Occipital lobe (tissue), 2 donors: Measurements from ENCODE around the gene TBPL2. TPM values are rescaled to one million over a fixed set of nuclear protein-coding genes. Genes with fewer than 3 reads are reported as not detected.
"Not testable (repeated sequence)": the region's sequence is repeated elsewhere in the genome, so short reads cannot be mapped to it uniquely, and the experiment has no call there.

ENCODE experiments used
- DNase-seq: peaks from one replicate; lab custom pipeline; 2025; lab: John Stamatoyannopoulos, UW
- total RNA-seq: library from RNA; depleted of rRNA; stranded (reverse); fragments of >200 nt; gene quantifications from one replicate; pipeline ENCODE4 v1.2.3, GENCODE V29; 2014

The TBPL2 gene
- total RNA-seq, 1 donor from 2014 or later: not detected

DNA sequence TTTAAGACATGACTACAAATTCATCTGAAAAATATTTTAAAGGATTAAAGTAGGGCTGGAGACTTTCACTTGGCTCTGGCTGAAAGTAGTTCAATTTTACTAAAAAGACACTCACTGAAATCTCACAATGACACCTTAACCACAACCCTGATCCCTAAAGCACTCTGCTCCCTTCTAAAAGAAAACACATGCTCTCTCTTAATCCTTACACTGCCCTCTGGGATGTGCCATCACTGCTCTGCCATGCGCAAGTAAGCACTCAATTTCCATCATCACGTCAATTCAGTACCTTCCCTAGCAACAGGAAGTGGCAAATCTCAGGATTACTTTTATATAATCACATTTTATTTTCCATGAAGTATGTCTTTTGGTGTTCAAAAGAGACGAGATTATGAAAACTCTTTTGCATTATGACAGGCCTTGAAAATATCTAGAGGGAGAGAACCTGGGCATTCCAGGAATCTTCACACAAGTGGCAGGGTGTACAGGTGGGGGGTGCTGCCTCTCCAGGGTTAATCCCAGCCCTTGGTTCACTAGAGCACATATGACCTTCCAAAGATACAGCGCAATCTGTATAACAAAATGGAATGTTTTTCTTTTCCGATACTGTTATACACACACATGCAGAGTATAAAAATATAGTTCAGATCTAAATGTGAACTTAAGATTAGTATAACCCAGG lies 36.1 kb downstream of the TBPL2 start:
- DNase-seq: no peak

- no peak for DNase-seq
These were observed 38.7 kb downstream of the TBPL2 start for GRCh38 chr14:55401751-55402150.

GRCh38 chr14:55399852-55400251 lies 40.6 kb downstream of the TBPL2 start:
- no peak for DNase-seq

DNA sequence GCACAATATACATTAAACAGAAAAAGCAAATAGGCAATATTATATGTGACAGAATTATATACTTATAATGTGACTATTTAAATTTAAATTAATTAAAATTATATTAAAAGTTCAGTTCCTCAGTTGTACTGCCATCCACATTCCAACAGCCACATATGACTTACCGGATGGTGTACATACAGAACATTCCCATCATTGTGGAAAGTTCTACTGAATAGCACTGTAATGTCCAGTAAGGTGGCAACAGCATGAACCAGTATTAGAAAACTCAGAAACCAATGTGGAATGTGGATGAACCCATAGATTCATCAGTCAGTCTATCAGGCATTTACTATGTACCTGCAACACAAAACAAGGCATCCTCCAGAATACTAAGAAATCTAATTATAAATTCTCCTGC lies 41.2 kb downstream of the TBPL2 start:
- DNase-seq: no peak

GRCh38 chr14:55398679-55399078 lies 41.7 kb downstream of the TBPL2 start:
- DNase-seq: no peak

GRCh38 chr14:55389330-55389729 lies 51.1 kb downstream of the TBPL2 start:
- no peak for DNase-seq

- DNase-seq: no peak
These were observed 52.3 kb downstream of the TBPL2 start for GRCh38 chr14:55388160-55388559.

DNA sequence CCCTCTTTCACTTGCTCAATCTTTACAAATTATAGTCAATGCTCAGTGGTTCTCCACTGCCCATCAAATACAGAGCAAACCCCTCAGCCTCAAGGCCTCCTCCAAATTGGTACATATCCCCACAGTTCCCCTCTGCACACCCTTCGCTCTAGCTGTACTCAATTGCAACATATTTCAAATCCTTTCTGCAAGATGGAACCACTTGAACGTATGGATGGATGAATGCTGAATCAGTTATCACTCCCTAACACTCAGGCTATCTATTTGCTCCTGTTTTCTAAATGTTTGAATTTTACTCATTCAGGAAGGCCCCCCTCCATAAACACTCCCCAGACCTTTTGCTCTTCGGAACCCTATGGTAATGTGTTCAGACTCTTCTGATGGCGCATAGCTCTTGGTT lies 53.3 kb downstream of the TBPL2 start:
- DNase-seq: no peak

DNA sequence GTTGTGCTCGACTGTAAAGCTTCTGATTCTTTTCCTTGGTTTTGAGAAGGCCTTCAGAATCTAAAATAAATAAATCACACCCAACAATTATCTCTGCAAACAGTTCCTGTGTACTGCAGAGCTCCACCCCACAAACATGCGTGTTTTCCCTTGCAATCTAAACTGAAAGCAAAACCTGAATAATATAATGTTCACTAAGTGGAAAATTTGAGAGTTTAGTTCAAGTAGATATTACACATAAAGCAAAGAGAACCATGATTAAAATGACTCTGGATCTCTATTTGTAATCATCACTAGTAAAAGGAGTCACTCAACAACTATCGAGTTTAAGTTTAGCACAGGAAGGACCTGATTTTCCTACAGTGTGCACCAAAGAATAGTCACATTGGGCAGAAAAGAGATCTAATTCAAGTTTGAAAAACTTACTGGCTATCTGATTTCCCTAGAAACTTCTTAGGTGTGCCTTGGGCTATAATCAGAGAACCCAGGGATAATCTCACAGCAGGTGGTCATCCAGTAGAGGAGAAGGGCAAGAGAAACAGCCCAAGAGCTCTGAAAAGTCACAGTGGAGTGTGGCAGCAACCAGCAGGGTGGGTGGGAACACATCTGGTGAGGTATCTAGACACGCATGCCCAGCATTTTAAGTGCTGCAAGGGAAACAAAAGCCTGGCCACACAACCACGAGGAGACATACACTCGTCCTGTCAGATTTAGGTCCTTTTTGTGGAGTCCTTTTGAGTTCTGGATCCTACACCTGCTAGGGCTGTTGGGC lies 54.2 kb downstream of the TBPL2 start:
- DNase-seq: no peak

- no peak for DNase-seq
These were observed 55.9 kb downstream of the TBPL2 start for GRCh38 chr14:55384536-55384935.

- DNase-seq: no peak
These were observed 56.8 kb downstream of the TBPL2 start for GRCh38 chr14:55383541-55384140.

- DNase-seq: not testable (repeated sequence)
These were observed 57.4 kb downstream of the TBPL2 start for GRCh38 chr14:55383056-55383466.

DNA sequence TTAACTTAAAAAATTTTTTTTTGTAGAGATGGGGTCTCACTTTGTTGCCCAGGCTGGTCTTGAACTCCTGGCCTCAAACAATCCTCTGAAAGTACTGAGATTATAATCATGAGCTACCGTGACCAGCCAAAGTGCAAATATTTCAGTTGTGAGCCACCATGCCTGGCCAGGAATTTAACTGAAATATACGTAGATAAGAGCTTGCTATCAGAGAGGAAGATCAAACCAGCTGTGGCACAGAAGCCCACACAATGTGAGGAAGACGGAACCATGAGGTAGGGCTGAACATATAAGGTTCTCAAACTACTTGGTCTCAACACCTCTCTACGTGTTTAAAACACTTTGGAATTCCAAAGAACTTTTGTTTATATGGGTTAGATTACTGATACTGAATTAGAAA lies 57.9 kb downstream of the TBPL2 start:
- DNase-seq: no peak

DNA sequence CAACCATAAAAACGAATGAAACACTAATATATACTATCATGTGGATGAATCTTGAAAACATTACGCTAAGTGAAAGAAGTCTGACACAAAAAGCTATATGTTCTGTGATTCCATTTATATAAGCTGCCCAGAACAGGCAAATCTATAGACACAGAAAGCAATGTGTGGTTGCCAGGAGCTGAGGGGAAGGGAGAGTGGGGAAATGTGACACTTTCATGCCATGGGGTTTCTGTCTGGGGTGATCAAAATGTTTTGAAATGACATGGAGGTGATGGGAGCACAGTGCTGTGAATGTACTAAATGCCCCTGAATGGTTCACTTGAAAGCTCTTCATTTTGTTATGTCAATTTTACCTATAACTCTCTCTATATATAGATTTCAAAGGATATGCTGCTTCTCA lies 58.9 kb downstream of the TBPL2 start:
- no peak for DNase-seq

DNA sequence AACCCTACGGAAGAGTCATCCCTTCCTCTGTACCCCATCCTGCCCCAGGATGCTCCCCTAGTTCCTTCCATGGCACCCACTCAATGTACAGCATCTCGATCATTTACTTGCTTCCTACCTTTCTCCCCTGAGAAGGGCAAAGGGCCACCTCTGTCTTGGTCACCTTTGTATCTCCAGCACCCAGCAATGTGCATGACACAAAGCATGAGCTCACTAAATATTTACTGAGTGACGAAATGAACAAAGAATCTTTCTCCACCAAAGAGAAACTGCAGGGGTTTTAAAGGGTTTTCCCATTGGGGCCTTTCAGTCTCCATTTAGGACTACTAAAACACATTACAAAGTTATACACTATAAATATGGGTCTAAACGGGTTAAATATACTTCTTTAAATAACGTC lies 59.4 kb downstream of the TBPL2 start:
- DNase-seq: no peak

GRCh38 chr14:55377236-55377635 lies 63.2 kb downstream of the TBPL2 start:
- DNase-seq: no peak

- DNase-seq: no peak
These were observed 65.6 kb downstream of the TBPL2 start for GRCh38 chr14:55374771-55375170.

DNA sequence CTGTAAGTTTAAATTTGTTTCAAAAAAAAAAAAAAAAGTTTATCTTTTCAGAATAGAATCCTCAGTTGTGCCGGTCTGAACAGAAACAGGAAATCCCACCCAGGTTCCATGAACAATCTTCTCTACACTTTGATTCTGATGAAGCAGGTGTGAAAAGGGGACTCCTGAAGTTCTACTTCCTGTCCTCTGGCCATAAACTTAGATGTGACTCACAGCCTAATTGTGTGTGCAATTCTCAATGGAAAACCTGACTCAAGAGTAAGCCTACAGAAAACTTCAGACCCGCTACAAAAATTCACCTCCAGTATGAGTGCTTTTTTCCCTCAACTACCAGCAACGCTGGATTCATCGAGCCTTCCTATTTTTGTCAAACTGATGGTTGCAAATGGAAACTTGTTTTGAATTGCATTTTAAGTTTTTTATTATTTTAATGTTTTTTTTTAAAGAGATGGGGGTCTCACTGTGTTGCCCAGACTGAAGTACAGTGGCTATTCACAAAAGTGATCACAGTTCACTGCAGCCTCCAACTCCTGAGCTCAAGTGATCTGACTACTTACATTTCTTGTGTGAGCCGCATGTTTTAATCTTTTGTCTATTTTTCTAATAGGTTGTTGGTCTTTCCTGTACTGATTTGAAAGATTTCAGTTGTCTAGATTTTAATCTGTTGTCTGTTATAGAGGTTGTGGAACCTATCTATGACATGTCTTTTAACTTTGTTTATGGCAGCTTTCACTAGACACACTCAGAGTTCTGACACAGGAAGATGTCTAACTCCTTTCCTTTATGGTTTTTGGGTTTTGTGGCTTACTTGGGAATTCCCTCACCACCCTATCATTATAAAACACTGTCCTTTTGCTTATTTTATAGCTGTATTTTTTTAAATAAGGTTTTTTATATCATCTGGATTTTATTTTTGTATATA lies 66.4 kb downstream of the TBPL2 start:
- no peak for DNase-seq

DNA sequence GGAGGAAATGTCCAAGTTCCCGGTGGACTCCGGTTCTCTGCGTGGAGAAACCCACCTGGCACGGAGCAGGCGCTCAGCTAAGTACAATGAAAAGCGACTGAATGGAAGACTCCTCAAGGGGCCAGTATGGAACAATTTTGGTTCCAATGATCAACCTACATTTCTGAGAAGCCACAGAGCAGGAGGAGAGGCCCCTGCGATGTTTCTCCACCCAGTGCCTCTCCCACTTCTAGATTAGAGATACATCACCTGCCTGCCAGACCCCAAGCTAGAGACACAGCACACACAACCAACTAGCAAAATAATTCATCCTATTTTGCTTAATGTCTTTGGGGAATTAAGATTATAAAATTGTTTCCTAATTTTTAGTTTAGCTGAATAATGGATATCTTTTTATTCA lies 67.6 kb downstream of the TBPL2 start:
- no peak for DNase-seq

GRCh38 chr14:55372423-55372822 lies 68.0 kb downstream of the TBPL2 start:
- no peak for DNase-seq

- DNase-seq: no peak
These were observed 69.4 kb downstream of the TBPL2 start for GRCh38 chr14:55370883-55371455.
